Heart right ventricle (tissue), 16 donors: ENCODE results near the gene PKHD1. TPM values are rescaled to one million over a fixed set of nuclear protein-coding genes. Genes with fewer than 3 reads are reported as not detected.

Experiments
- ATAC-seq, 8 donors: fragments of 200-7000 bp; cut with Tn5 transposase; one replicate each; pipeline ENCODE4 v1.9.1; 2020; ENCODE audit warnings: mild to moderate bottlenecking in 8 of 8, moderate library complexity in 8 of 8, moderate number of reproducible peaks in 1 of 8
- DNase-seq, 2 donors: peaks; one replicate each; pipeline ENCODE4 v3.0.0-alpha.2; 2020
- H3K27ac ChIP-seq, 10 donors: fragments of 200-600 bp; sonication (generic) in 2 of 10; one replicate each; pipeline versions ENCODE4 v1.5.0 to v1.8.0; 2020 to 2022; ENCODE audit warnings: mild to moderate bottlenecking in 3 of 10
- H3K27me3 ChIP-seq, 7 donors: fragments of 200-600 bp; one replicate each; pipeline ENCODE4 v1.8.0; 2021 to 2022; ENCODE audit warnings: mild to moderate bottlenecking in 2 of 7
- H3K36me3 ChIP-seq, 9 donors: fragments of 200-600 bp; sonication (generic) in 1 of 9; one replicate each; pipeline versions ENCODE4 v1.5.0 to v1.8.0; 2020 to 2022; ENCODE audit warnings: mild to moderate bottlenecking in 2 of 9
- H3K4me1 ChIP-seq, 9 donors: fragments of 200-600 bp; sonication (generic) in 1 of 9; one replicate each; pipeline versions ENCODE4 v1.5.0 to v1.8.0; 2020 to 2022; ENCODE audit warnings: mild to moderate bottlenecking in 4 of 9
- H3K4me3 ChIP-seq, 10 donors: fragments of 200-600 bp; sonication (generic) in 2 of 10; one replicate each; pipeline versions ENCODE4 v1.5.0 to v1.8.0; 2020 to 2022; ENCODE audit warnings: mild to moderate bottlenecking in 7 of 10, moderate library complexity in 2 of 10
- H3K9me3 ChIP-seq, 11 donors: fragments of 200-600 bp in 10 of 11; sonication (generic) in 2 of 11; one replicate each; pipeline versions ENCODE4 v1.5.0 to v1.8.0; 2013 to 2022; ENCODE audit warnings: mild to moderate bottlenecking in 2 of 11, control low read depth in 1 of 11, moderate library complexity in 1 of 11
- WGBS, 2 donors: extraction: QIAGEN DNeasy Blood & Tissue Kit; methylation state at CpG; one replicate each; pipeline ENCODE4 v1.1.7; 2013; ENCODE audit warnings: inconsistent platforms in 1 of 2; 5-methylcytosine and 5-hydroxymethylcytosine counted together
- intact Hi-C, 10 donors: fragments of 100-400 bp; cut with DNase I; formaldehyde crosslinking; loops; one replicate each; pipeline versions ENCODE4 v1.11.1 to v1.14.2; 2022
- polyA plus RNA-seq, 2 donors: library from polyadenylated mRNA; stranded (reverse); fragments of 200-250 nt; gene quantifications; one replicate each; pipeline ENCODE4 v1.2.3, GENCODE V29; 2013
- total RNA-seq, 10 donors: library from RNA; stranded (reverse); fragmentation: NEBNext Ultra II Directional in 3 of 10; extraction: Animal tissue kit (Norgen Biotek cat#: 25700) in 3 of 10; gene quantifications; one replicate each; pipeline versions ENCODE4 v1.2.1 to v1.2.4, GENCODE V29; 2021 to 2023
- TF ChIP-seq, protein P1 (sequence below), 9 donors: fragments of 200-600 bp; sonication (generic) in 2 of 9; IDR thresholded peaks; one replicate each; pipeline versions ENCODE4 v1.5.0 to v1.8.0; 2021 to 2022; ENCODE audit warnings: antibody characterized with exemption in 9 of 9, mild to moderate bottlenecking in 5 of 9, moderate library complexity in 1 of 9
- donor health status: Arrhythmogenic right ventricular cardiomyopathy.
- donor health status: ischemic (EF 13 %, LVEDD 7.1; RV severe dilation, severe dysfunction).
- donor health status: healthy with polysubstance abuse.
- donor health status: DM: no; HTN: yes; CAD: no.
- donor health status: DM: no; HTN: no; CAD: no.
- donor health status: ischemic (EF 25% LVEDD 6.9; RV normal size, moderate dysfunction).
- donor health status: ischemic (EF 25% LVEDD 5.7; RV mildly dilated, moderate dysfunction).
- donor health status: healthy.
- donor health status: DM: yes; HTN: yes; CAD: no.
- donor health status: Ischemic cardiomyopathy.
- donor health status: ischemic (EF 35%, LVEDD 5.7; RV mildly dilated, moderate dysfunction).
- donor health status: nonischemic (EF 11% LVEDD 7.7; RV severe dilation, severe dysfunction).
- donor health status: DM: yes; HTN: yes; CAD: no.
- donor health status: PGD.
- donor health status: ischemic (EF 29% LVEDD 5.4; RV normal size, mild dysfunction).
- donor health status: nonischemic (EF 23%, LVEDD 6.1; RV moderate dilation, normal function).

PKHD1 gene
- total and polyA plus RNA-seq, 12 donors = under 0.01 to 0.07 (median 0.02) TPM; not detected in 7

DNA sequence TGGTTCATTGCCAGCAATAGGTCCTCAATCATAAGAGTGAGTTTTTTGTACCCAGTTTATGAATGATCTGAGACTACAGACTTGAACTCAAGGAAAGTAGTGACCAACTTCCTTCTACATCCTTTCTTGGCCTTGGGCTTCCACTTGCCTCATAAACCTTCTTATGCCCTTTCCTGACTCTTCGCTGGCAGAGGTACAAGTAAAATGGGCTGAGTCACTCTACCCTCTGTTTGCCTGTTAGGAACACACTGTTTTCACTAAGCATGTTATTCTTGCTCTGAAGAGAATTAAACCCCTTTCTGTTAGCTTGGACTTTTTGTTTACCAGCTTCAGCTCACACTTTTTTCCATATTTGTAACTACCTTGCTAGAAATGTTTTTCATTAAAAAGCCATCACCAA, 74.4 kb downstream of the PKHD1 start:
- Histone ChIP-seq H3K27me3 (peaks cover 0 to 15% (median 0%) of the 10 kb centered on the region in 7 donors), H3K9me3 (no peaks in the 10 kb centered on the region), H3K27ac (no peak overlapping the region), H3K36me3 (no peaks in the 10 kb centered on the region), H3K4me3 (no peak overlapping the region), H3K4me1 (no peaks in the 10 kb centered on the region)
- ATAC-seq (no peak), DNase-seq (no peak)
- 71 to 81% methylated on average over 1 of the region's 1 CpG for WGBS, 2 donors
- TF ChIP-seq, protein P1, sequence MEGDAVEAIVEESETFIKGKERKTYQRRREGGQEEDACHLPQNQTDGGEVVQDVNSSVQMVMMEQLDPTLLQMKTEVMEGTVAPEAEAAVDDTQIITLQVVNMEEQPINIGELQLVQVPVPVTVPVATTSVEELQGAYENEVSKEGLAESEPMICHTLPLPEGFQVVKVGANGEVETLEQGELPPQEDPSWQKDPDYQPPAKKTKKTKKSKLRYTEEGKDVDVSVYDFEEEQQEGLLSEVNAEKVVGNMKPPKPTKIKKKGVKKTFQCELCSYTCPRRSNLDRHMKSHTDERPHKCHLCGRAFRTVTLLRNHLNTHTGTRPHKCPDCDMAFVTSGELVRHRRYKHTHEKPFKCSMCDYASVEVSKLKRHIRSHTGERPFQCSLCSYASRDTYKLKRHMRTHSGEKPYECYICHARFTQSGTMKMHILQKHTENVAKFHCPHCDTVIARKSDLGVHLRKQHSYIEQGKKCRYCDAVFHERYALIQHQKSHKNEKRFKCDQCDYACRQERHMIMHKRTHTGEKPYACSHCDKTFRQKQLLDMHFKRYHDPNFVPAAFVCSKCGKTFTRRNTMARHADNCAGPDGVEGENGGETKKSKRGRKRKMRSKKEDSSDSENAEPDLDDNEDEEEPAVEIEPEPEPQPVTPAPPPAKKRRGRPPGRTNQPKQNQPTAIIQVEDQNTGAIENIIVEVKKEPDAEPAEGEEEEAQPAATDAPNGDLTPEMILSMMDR (IDR thresholded peaks at IDR 0.05) = no peak
- intact Hi-C loops = loop anchor here in 1 of 10 donors (10.0 kb wide), 1 partner anchor 1198 kb away; the partner anchor contains the start of gene TFAP2B

DNA sequence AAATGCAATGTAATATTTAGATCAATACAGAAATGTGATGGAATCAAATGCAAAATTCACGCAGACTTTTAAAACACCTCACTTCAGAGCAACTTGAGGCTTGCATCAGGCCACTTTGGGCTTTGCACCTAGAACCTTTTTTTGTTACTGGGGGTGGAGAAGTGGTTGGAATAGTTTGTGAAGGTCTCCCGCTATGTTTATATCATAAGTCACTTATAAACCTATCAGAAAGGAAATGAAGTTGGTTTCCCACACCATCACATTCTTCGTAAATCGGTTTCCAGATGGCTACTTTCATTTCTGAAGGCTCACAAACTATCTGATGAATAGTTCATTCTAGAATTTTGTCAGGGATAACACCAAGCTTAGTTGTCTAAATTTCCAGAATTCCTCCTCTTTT, 74.8 kb downstream of the PKHD1 start:
- 85 to 86% methylated on average over 4 of the region's 4 CpGs for WGBS, 2 donors
- TF ChIP-seq, protein P1 (IDR thresholded peaks at IDR 0.05) = no peak
- Histone ChIP-seq H3K27ac (no peak overlapping the region), H3K36me3 (no peaks in the 10 kb centered on the region), H3K9me3 (no peaks in the 10 kb centered on the region), H3K4me1 (no peaks in the 10 kb centered on the region), H3K27me3 (peaks cover 0 to 15% (median 3%) of the 10 kb centered on the region in 7 donors), H3K4me3 (no peak overlapping the region)
- no peak for ATAC-seq
- intact Hi-C loops = loop anchor here in 1 of 10 donors (10.0 kb wide), 1 partner anchor 1198 kb away; the partner anchor contains the start of gene TFAP2B
- no peak for DNase-seq

DNA sequence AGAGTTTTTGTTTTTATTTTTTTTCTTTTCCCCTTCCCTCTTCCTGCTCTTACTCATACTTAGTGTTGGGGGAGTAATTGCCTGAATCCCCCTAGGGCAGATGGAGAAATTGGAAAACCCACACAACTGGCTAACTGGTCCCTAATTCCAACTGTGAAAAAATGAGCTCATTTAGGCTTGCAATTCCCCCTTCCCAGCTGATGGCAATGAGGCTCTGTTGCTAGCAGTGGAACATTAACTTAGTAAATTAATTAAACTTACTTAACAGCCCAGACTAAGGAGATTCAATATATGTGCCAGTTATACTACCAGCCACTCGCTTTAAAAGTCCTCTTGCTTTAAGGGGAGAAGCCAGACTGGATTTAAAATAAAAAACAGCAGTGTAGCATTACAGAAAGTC, 76.6 kb downstream of the PKHD1 start:
- 79 to 84% methylated on average over 1 of the region's 1 CpG for WGBS, 2 donors
- DNase-seq (no peak), ATAC-seq (no peak)
- Histone ChIP-seq H3K27ac (no peak overlapping the region), H3K27me3 (peaks cover 0 to 15% (median 4%) of the 10 kb centered on the region in 7 donors), H3K9me3 (no peaks in the 10 kb centered on the region), H3K4me3 (no peak overlapping the region), H3K36me3 (no peaks in the 10 kb centered on the region), H3K4me1 (no peaks in the 10 kb centered on the region)
- TF ChIP-seq, protein P1 (IDR thresholded peaks at IDR 0.05) = no peak
- intact Hi-C loops = loop anchor here in 1 of 10 donors (10.0 kb wide), 1 partner anchor 1196 kb away; the partner anchor contains the start of gene TFAP2B

DNA sequence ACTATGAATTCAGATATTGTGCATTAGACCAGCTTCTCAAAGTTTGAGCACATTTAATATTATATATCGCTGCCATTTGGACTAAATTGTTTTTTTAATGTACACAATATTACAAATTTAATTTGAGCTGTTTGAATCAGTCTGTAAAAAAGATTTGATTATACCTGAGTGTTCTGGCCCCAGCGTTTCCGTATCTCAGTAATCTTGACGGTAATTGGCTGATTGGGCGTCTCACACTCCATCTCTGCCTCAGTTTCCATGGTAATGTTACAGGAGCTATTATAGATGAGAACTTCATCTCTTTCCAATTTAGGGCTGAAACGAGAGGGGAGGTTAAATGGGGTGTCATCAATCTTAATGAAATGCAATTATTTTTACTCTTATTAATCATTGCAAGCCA, 77.3 kb downstream of the PKHD1 start:
- TF ChIP-seq, protein P1 (IDR thresholded peaks at IDR 0.05) = no peak
- Histone ChIP-seq H3K9me3 (no peaks in the 10 kb centered on the region), H3K27me3 (peaks cover 0 to 15% (median 4%) of the 10 kb centered on the region in 7 donors), H3K36me3 (no peaks in the 10 kb centered on the region), H3K4me1 (no peaks in the 10 kb centered on the region), H3K27ac (no peak overlapping the region), H3K4me3 (no peak overlapping the region)
- intact Hi-C loops = loop anchor here in 1 of 10 donors (10.0 kb wide), 1 partner anchor 1195 kb away; the partner anchor contains the start of gene TFAP2B
- ATAC-seq (no peak), DNase-seq (no peak)
- WGBS, 2 donors = 78 to 82% methylated on average over 6 of the region's 6 CpGs
